WTC11 (cell line): ENCODE data around the gene GPR63. TPM values are rescaled to one million over a fixed set of nuclear protein-coding genes. Genes with fewer than 3 reads are reported as not detected.

Source experiments
- ATAC-seq: fragments of 200-7000 bp; cut with Tn5 transposase; 2 replicates; pipeline ENCODE4 v1.10.0; 2021; ENCODE audit warnings: mild to moderate bottlenecking, moderate library complexity
- CTCF ChIA-PET: fragments of 300-600 bp; sonication (Branson Sonifier 250); formaldehyde crosslinking; loops from one replicate; lab custom pipeline; 2021; ENCODE audit warnings: antibody characterized with exemption; lab: Charles Lee
- POLR2A ChIA-PET: fragments of 350-600 bp; sonication (Branson Sonifier 250); formaldehyde crosslinking; loops from one replicate; lab custom pipeline; 2021; ENCODE audit warnings: antibody characterized with exemption; lab: Charles Lee
- DNase-seq: peaks from one replicate; pipeline ENCODE4 v3.0.0; 2021; ENCODE audit warnings: low spot score
- H3K27ac Mint-ChIP-seq: 2 replicates; pipeline ENCODE4 v1.8.0; 2021; ENCODE audit warnings: mixed read lengths
- H3K27me3 Mint-ChIP-seq: 2 replicates; pipeline ENCODE4 v1.8.0; 2021; ENCODE audit warnings: low read depth, mild to moderate bottlenecking, moderate library complexity, mixed read lengths
- H3K36me3 Mint-ChIP-seq: 2 replicates; pipeline ENCODE4 v1.8.0; 2021; ENCODE audit warnings: mixed read lengths
- H3K4me1 Mint-ChIP-seq: 2 replicates; pipeline ENCODE4 v1.8.0; 2022; ENCODE audit warnings: mixed read lengths
- H3K4me3 Mint-ChIP-seq: 2 replicates; pipeline ENCODE4 v1.8.0; 2021; ENCODE audit warnings: mild to moderate bottlenecking, moderate library complexity, mixed read lengths
- H3K9me3 Mint-ChIP-seq: 2 replicates; pipeline ENCODE4 v1.8.0; 2021; ENCODE audit warnings: mixed read lengths
- CDX4 ChIP-seq: fragments of 250-450 bp; sonication (Bioruptor Pico); IDR thresholded peaks from 2 replicates; pipeline ENCODE4 v1.9.0; 2021; ENCODE audit warnings: moderate library complexity, mild to moderate bottlenecking, inconsistent platforms, borderline replicate concordance
- ELF4 ChIP-seq: sonication (generic); formaldehyde crosslinking; IDR thresholded peaks from 2 replicates; pipeline ENCODE4 v1.8.1; 2022; ENCODE audit warnings: low read depth, mild to moderate bottlenecking, moderate library complexity, missing genetic modification reagents
- EMX1 ChIP-seq: fragments of 250-450 bp; sonication (Bioruptor Pico); IDR thresholded peaks from 2 replicates; pipeline ENCODE4 v1.8.0; 2021; ENCODE audit warnings: mild to moderate bottlenecking
- NR2C2 ChIP-seq: sonication (generic); formaldehyde crosslinking; IDR thresholded peaks from 2 replicates; pipeline ENCODE4 v1.8.0; 2022; ENCODE audit warnings: mild to moderate bottlenecking, missing genetic modification reagents
- OVOL2 ChIP-seq: fragments of 250-450 bp; sonication (Bioruptor Pico); IDR thresholded peaks from 2 replicates; pipeline ENCODE4 v1.9.0; 2021; ENCODE audit warnings: mild to moderate bottlenecking, borderline replicate concordance
- PREB ChIP-seq: sonication (generic); formaldehyde crosslinking; IDR thresholded peaks from 2 replicates; pipeline ENCODE4 v1.8.1; 2022; ENCODE audit warnings: mild to moderate bottlenecking, missing genetic modification reagents, moderate library complexity, borderline replicate concordance
- SP1 ChIP-seq: sonication (generic); formaldehyde crosslinking; conservative IDR thresholded peaks from 2 replicates; pipeline ENCODE4 v1.8.1; 2022; ENCODE audit warnings: missing genetic modification reagents
- STAT6 ChIP-seq: sonication (generic); formaldehyde crosslinking; conservative IDR thresholded peaks from 2 replicates; pipeline ENCODE4 v1.8.1; 2023; ENCODE audit warnings: mild to moderate bottlenecking, low read depth, missing genetic modification reagents, moderate library complexity
- TCF7 ChIP-seq: sonication (generic); formaldehyde crosslinking; IDR thresholded peaks from 2 replicates; pipeline ENCODE4 v1.8.0; 2022; ENCODE audit warnings: mild to moderate bottlenecking, low read depth, missing genetic modification reagents, moderate library complexity
- TEAD4 ChIP-seq: sonication (generic); formaldehyde crosslinking; IDR thresholded peaks from 2 replicates; pipeline ENCODE4 v1.8.0; 2022; ENCODE audit warnings: mild to moderate bottlenecking, missing genetic modification reagents
- ZNF138 ChIP-seq: sonication (generic); formaldehyde crosslinking; conservative IDR thresholded peaks from 2 replicates; pipeline ENCODE4 v1.8.1; 2022; ENCODE audit warnings: mild to moderate bottlenecking, moderate library complexity, missing genetic modification reagents
- ZNF281 ChIP-seq: sonication (generic); formaldehyde crosslinking; IDR thresholded peaks from 2 replicates; pipeline ENCODE4 v1.8.0; 2023; ENCODE audit warnings: mild to moderate bottlenecking, missing genetic modification reagents
- ZNF416 ChIP-seq: fragments of 250-450 bp; sonication (Bioruptor Pico); IDR thresholded peaks from 2 replicates; pipeline ENCODE4 v1.9.0; 2021; ENCODE audit warnings: mild to moderate bottlenecking, inconsistent platforms
- total RNA-seq: library from RNA; stranded (reverse); gene quantifications from 3 replicates; pipeline ENCODE4 v1.2.3, GENCODE V29; 2021
- TF ChIP-seq, protein P1 (sequence below): sonication (generic); formaldehyde crosslinking; IDR thresholded peaks from 2 replicates; pipeline ENCODE4 v1.8.0; 2022; ENCODE audit warnings: missing genetic modification reagents
- TF ChIP-seq, protein P2 (sequence below): fragments of 250-450 bp; sonication (Bioruptor Pico); IDR thresholded peaks from 2 replicates; pipeline ENCODE4 v2.1.2; 2022; ENCODE audit warnings: mild to moderate bottlenecking, moderate library complexity
- TF ChIP-seq, protein P3 (sequence below): sonication (generic); formaldehyde crosslinking; IDR thresholded peaks from 2 replicates; pipeline ENCODE4 v1.8.1; 2022; ENCODE audit warnings: mild to moderate bottlenecking, moderate library complexity, missing genetic modification reagents

The GPR63 gene
- total RNA-seq, 1 experiment from 2014 or later: 7.8 TPM

DNA sequence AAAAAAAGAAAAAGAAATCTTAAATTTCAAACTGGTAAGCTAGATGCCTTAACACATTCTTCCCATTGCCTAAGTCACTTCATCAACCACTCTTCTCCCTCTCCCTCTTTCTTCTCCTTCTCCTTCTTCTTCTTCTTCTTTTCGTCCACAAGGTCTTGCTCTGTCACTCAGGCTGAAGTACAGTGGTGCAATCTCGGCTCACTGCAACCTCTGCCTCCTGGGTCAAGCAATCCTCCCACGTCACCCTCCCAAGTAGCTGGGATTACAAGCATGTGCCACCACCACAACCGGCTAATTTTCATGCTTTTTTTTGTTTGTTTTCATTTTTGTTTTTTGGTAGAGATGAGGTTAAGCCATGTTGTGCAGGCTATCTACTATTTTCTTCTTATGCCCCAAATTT lies 60.2 kb downstream of the GPR63 start:
- no peak for TF ChIP-seq CDX4 (CRISPR knock-in tag)
- TF ChIP-seq EMX1 (CRISPR knock-in tag): no peak
- TF ChIP-seq NR2C2 (CRISPR knock-in tag): no peak
- TF ChIP-seq TCF7 (CRISPR knock-in tag): no peak
- TF ChIP-seq, protein P1, sequence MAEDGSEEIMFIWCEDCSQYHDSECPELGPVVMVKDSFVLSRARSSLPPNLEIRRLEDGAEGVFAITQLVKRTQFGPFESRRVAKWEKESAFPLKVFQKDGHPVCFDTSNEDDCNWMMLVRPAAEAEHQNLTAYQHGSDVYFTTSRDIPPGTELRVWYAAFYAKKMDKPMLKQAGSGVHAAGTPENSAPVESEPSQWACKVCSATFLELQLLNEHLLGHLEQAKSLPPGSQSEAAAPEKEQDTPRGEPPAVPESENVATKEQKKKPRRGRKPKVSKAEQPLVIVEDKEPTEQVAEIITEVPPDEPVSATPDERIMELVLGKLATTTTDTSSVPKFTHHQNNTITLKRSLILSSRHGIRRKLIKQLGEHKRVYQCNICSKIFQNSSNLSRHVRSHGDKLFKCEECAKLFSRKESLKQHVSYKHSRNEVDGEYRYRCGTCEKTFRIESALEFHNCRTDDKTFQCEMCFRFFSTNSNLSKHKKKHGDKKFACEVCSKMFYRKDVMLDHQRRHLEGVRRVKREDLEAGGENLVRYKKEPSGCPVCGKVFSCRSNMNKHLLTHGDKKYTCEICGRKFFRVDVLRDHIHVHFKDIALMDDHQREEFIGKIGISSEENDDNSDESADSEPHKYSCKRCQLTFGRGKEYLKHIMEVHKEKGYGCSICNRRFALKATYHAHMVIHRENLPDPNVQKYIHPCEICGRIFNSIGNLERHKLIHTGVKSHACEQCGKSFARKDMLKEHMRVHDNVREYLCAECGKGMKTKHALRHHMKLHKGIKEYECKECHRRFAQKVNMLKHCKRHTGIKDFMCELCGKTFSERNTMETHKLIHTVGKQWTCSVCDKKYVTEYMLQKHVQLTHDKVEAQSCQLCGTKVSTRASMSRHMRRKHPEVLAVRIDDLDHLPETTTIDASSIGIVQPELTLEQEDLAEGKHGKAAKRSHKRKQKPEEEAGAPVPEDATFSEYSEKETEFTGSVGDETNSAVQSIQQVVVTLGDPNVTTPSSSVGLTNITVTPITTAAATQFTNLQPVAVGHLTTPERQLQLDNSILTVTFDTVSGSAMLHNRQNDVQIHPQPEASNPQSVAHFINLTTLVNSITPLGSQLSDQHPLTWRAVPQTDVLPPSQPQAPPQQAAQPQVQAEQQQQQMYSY: no peak
- no peak for TF ChIP-seq ZNF138 (CRISPR knock-in tag)
- TF ChIP-seq, protein P2, sequence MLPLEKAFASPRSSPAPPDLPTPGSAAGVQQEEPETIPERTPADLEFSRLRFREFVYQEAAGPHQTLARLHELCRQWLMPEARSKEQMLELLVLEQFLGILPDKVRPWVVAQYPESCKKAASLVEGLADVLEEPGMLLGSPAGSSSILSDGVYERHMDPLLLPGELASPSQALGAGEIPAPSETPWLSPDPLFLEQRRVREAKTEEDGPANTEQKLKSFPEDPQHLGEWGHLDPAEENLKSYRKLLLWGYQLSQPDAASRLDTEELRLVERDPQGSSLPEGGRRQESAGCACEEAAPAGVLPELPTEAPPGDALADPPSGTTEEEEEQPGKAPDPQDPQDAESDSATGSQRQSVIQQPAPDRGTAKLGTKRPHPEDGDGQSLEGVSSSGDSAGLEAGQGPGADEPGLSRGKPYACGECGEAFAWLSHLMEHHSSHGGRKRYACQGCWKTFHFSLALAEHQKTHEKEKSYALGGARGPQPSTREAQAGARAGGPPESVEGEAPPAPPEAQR: no peak
- TF ChIP-seq, protein P3, sequence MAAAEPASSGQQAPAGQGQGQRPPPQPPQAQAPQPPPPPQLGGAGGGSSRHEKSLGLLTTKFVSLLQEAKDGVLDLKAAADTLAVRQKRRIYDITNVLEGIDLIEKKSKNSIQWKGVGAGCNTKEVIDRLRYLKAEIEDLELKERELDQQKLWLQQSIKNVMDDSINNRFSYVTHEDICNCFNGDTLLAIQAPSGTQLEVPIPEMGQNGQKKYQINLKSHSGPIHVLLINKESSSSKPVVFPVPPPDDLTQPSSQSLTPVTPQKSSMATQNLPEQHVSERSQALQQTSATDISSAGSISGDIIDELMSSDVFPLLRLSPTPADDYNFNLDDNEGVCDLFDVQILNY (CRISPR knock-in tag): no peak
- no peak for TF ChIP-seq STAT6 (CRISPR knock-in tag)
- no peak for TF ChIP-seq TEAD4 (CRISPR knock-in tag)
- no peak for TF ChIP-seq ZNF416 (CRISPR knock-in tag)
- no peak for TF ChIP-seq ELF4 (CRISPR knock-in tag)
- no peak for TF ChIP-seq OVOL2 (CRISPR knock-in tag)
- no peak for TF ChIP-seq SP1 (CRISPR knock-in tag)
- no peak for TF ChIP-seq PREB
- TF ChIP-seq ZNF281 (CRISPR knock-in tag): no peak
- no peaks in the 10 kb centered on the region for H3K36me3 Mint-ChIP-seq
- H3K27ac Mint-ChIP-seq: no peak overlapping the region
- no peak overlapping the region for H3K4me3 Mint-ChIP-seq
- DNase-seq: no peak
- no peaks in the 10 kb centered on the region for H3K27me3 Mint-ChIP-seq
- ChIA-PET CTCF (no interaction called here), POLR2A (interaction anchor here (0.5 to 0.6 kb wide), 2 partner anchors 20 to 518 kb away, joined by 3 to 7 read pairs; no protein-coding TSS in a partner anchor)
- ATAC-seq: no peak
- H3K9me3 Mint-ChIP-seq: peaks cover 14% of the 10 kb centered on the region
- peaks cover 1% of the 10 kb centered on the region for H3K4me1 Mint-ChIP-seq
